ENCODE results near the gene GPR3. TPM values are rescaled to one million over a fixed set of nuclear protein-coding genes. Genes with fewer than 3 reads are reported as not detected.
"Not testable (repeated sequence)": the region's sequence is repeated elsewhere in the genome, so short reads cannot be mapped to it uniquely, and the experiment has no call there.

GPR3 gene
- total RNA-seq, 1 donor from 2014 or later, result 0.41 TPM

DNA sequence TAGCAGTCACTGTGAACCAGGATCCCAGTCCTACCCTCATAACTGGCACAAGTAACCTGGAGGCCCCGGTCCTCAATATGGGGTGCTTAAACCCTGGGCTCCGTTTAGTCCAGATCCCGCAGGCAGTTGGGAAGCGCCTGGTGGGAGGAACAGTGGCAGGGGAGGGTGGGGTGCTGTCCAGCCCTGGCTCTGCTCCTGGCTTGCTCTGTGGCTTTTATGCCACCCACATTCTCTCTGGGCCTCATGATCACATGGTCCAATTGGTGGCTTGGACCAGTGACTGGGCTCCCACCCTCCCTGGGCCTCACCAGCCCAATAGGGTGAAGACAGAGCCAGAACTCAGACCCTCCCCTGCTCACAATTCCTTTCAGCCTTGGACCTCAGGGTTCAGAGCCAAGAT is 12.2 kb upstream of the GPR3 start:
- no peak for DNase-seq

DNA sequence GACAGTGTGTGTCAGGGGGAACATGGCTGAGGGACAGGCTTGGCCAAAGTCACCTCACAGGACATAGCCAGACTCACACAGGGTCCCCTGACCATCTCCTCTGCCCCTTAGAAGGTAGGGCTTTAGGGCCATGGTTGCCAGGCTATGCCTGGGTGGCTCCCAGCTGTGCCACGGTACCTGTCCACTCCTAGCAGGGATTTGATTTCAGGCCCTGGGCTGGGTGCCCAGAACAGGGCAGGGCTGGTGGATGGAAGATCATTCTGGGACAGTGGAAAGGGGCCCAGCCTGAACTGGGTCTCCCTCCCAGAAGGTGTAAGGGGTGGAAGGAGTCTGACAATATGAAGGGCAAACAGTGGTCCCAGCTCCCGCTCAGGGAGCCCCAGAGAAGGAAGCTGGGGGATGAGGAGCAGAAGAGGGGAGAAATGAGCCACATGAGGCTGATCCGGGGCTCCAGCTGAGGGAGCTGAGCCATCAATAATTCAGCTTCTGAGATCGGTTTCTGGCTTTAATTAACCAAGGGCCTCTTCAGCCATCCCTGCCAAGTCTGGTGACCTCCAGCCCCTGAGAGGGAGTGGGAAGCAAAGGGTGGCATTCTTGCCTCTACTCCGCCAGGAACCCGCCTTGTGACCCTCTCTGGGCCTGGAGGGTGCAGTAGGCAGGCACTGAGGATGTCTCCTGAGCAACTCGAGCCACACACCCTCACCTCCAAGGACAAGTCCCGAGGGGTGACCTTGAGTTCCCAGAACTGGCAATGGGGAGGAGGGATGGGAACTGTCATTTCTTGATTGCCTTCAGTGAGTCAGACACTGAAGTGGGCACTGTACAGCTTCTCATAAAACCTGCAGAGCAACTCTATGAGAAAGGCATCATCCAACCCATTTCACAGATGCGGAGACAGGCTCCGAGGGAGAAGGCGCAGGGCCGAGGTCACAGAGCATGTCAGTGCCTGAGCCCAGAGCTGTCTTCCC is 11.4 kb upstream of the GPR3 start:
- DNase-seq, result no peak

DNA sequence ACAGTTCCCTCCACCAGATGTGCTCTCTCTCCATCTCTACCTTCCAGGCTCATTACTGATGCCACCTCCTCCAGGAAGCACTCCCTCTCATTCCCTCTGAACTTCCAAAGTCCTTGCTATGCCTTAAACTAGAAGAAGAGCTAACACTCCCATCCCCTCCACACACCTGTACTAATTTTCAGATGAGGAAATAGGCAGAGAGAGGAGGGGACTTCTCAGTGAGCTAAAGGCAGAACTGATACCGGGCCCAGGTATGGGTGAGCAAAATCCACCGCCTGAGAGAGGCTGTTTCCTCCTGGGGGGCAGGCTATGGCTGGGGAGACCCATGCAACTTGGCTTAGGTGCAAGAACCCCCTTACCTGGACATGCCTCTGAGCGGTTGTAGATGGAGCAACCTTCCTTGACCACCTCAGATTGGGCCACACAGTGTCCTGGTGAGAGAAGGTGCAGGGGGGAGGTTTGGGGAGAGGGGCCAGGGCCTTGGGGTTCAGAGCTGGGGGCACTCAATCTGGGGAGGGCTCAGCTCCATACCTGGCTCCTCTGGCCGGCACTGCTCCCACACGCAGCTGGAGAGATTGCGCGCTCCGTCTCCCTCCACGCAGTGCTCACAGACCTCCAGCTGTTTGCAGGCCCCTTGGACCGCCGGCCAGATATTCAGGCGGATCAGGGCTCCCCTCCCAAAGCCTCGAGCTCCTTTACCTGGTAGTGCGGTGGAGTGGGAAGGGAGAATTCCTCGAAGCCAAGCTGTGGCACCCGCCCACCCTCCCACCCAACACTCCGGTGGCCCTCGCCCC is 10.3 kb upstream of the GPR3 start:
- DNase-seq, result no peak

DNA sequence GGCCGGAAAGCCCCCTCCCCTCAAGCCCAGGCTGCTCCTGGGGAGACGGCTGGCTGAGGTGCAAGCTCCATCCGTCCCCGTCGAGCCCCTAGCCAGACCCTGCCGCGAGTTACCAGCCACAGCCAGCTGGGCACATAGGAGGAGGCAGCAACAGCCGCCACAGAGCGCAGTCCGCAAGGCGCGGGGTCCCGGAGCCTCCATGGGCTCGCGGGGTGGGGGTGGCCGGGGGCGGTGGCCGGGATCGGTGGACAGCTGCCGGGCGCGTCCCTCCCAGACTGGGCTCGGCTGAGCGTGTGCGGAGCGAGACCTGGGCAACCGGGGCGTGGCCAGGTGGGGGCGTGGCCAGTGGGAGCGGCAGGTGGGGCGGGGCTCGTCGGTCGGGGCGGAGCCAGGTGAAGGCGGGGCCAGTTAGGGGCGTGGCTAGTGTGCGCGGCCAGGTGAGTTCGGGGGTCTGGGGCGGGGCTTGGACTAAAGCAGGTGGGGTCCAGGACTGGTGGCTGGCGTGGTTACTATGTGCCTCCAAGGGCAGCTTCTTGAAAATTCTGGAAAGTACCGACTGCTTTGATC is 9.3 kb upstream of the GPR3 start, which contains the start of gene CD164L2:
Gene CD164L2 (minus strand): TSS at position 295 of the 567 bp plus-strand sequence. CDS start 94 bp downstream, at position 201.
- peak; percentile 34 for DNase-seq

DNA sequence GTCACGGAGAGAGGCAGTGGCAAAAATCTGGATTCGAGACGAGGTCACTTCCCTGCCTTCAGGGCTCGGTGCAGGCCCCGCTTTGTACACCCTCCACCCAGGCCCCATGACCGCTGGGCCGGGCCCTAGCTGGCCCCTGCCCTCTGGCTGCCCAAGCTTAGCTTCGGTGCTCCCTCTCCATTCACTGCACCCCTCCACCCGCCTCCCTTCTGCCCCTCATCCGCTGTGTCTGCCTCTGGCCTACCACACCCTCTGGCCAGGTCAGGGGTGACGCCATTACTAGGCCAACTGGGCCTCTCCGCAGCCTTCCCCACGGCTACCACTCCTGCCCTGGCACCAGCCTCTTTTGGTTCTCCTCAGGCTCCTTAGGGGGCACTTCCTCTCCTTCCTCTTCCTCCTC is 8.8 kb upstream of the GPR3 start:
- no peak for DNase-seq

DNA sequence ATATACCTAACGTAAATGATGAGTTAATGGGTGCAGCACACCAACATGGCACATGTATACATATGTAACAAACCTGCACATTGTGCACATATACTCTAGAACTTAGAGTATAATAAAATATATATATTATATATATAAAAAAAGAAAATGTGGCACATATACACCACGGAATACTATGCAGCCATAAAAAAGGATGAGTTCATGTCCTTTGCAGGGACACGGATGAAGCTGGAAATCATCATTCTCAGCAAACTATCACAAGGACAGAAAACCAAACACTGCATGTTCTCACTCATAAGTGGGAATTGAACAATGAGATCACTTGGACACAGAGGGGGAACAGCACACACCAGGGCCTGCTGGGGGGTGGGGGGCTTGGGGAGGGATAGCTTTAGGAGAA is 7.6 kb upstream of the GPR3 start:
- DNase-seq, result not testable (repeated sequence)

DNA sequence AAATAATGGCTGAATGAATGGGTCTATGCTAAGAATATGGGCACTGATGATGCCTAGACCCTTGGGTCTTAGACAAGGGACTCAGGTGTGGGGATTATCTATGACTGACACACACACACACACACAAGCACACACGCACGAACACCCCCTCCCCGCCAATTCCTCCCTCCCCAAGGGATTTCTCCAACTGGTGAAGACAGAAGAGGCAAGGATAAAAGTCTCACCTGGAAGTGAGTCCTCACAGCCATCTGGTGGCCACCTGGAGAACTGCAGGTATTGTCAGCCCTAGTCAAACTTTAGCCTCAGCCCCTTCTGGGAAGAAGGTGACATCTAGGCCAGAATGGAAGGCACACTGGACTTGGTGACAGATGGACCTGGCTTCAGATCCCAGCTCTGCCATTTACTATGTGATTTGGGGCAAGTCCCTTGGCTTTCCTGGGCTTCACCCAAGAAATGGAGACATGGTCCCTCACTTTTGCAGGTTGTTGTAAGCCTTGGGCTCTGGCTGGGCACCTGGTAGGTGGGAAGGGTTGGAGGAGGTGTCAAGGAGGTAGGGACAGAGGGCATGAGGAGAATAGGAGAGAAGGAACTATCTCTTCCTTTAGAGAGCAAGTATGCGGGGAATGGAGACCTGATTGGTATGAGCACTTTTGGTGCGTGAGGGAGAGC is 4.0 kb upstream of the GPR3 start:
- DNase-seq, result peak; percentile 63

DNA sequence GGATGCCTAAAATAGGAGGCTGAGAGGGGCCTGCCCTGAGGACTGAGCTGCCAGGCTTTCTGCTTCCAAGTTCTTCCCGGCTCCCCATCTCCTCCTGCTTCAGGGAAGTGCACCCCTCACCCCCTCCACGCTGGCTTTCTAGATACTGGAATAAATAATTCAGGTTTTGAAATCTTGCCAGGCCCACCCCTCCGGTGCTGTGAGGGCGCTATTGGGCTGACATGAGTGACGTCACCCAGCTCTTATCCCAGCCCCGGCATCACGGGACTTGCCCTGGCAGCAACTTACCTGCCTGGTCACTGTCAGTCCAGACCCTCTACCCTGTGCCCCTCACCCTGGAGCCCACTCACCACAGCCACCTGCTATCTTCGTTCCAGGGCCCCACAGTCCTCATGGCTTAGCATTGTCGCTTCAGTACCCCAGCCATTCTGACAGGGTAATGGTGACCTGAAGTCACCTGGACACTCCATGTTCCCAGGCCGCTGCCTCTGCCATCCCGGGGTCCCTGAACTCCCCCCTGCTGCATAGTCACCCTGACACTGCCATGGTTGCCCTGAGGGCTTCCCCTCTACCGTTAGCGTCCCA is 819 bp upstream of the GPR3 start:
- DNase-seq, result peak; percentile 65

DNA sequence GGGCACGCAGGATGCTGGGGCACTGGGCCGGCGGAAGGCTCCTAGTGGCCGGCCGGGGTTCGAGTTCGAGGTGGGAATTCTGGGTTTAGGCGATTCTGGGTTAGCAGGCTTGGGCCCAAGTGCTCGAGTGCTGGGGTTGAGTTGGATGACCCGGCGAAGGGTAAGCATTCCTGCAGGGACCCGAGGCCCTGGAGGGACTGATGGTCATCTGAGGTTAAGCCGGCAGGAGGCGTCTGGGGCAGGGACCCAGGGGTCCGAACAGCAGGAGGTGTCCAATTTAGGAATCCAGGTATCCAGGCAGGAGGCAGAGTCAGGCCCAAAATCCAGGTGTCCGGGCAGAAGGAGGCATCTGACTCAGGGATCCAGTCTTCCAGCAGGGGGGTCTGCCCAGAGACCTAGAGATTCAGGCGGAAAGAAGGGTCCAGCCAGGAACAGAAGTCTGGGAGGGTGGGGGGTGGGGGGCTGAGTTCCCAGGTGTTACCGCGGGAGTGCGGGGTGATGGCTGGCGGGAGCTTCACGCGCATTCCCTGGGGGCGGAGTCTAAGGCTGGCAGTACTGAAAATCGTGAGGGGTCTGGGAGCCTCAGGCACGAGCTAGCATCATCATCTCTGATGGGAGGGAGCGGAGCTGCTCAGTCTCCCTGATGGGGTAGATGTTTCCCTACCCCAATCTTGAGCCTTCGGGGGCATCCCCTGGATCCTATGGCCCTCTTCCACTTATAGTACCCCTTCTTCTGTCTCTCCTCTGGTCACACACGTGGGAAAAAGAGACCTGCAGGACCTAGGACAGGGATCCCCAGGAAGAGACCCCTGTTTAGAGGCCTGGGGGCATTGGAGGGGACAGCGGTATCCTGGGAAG is 585 bp downstream of the GPR3 start:
- no peak for DNase-seq

DNA sequence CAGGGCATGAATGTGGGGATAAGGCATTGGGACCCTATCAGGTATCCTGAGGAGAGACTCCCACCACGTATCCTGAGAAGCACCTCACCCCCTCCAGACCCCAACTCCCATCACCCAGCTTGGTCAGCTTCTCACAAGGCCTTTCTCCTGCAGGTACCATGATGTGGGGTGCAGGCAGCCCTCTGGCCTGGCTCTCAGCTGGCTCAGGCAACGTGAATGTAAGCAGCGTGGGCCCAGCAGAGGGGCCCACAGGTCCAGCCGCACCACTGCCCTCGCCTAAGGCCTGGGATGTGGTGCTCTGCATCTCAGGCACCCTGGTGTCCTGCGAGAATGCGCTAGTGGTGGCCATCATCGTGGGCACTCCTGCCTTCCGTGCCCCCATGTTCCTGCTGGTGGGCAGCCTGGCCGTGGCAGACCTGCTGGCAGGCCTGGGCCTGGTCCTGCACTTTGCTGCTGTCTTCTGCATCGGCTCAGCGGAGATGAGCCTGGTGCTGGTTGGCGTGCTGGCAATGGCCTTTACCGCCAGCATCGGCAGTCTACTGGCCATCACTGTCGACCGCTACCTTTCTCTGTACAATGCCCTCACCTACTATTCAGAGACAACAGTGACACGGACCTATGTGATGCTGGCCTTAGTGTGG is 1.3 kb downstream of the GPR3 start:
- DNase-seq, result no peak

DNA sequence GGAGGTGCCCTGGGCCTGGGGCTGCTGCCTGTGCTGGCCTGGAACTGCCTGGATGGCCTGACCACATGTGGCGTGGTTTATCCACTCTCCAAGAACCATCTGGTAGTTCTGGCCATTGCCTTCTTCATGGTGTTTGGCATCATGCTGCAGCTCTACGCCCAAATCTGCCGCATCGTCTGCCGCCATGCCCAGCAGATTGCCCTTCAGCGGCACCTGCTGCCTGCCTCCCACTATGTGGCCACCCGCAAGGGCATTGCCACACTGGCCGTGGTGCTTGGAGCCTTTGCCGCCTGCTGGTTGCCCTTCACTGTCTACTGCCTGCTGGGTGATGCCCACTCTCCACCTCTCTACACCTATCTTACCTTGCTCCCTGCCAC is 1.8 kb downstream of the GPR3 start:
- no peak for DNase-seq

DNA sequence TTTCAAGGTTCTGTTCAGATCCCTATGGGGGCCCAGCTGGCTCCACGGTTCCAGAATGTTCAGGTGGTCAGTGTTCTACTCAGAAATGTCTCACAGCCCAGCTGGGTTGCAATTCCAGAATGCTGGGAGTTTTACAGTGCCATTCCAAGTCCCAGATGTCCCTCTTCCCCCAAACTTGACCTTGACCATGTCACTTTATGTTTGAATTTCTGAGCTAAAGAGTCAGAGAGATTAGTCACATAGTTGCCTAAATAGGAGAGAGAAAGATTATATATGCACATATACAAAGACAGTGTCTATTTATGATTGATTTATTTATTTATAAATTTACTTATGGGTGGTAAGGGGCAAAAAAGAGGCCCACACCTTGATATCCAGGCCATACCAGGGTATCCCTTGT is 2.5 kb downstream of the GPR3 start:
- no peak for DNase-seq

DNA sequence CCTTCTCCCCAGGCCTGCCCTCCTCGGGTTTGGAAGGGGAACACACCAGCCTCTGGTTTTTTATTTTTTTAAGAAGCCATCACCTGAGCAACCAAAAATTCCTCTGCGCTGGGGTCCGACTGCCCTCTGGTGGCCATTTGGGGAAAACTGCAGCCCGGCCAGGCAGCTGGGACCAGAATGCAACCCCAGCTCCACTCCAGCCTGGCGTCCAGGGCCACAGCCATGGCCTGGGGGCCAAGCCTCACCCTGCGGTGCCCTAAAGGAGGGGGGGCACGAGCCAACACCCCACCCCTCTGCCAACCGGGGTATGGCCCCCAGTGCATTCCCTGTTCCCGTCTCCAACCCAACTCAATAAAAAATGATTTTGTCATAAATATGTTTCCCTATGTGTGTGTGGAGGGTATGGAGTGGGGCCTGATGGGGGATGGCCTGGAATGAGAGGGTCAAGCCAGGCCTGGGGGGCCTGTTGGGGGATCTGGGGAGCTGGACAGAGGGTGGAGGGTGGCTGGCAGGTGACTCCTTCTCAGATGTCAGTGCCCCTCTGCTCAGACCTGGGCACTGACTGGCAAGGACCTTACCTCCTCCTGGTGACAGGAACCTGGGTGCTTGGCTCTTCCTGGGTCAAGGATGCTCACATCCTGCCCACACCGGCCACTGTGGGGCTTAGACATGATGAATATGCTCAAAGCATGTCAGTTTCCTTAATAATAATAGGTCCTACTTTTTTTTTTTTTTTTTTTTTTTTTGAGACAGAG is 3.2 kb downstream of the GPR3 start:
- peak; percentile 88 for DNase-seq

DNA sequence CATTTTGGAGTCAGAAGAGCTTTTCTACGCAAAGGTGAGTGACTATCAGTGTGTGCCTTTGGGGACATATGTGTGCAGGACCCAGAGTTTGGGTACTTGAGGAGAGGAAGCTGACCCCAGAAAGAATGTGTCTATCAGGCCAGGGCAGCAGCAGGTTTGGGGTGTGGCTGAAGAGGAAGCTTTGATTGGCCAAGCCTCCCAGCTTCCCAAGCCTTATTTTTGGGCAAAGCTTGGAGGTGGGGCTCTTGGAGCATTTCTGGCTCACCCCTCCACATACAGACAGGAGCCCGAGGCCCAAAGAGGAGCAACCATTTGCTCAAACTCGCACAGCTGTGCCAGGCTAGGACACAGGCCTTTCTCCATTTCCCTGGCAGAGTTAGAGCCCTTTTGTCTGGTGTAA is 4.7 kb downstream of the GPR3 start:
- peak; percentile 47 for DNase-seq

DNA sequence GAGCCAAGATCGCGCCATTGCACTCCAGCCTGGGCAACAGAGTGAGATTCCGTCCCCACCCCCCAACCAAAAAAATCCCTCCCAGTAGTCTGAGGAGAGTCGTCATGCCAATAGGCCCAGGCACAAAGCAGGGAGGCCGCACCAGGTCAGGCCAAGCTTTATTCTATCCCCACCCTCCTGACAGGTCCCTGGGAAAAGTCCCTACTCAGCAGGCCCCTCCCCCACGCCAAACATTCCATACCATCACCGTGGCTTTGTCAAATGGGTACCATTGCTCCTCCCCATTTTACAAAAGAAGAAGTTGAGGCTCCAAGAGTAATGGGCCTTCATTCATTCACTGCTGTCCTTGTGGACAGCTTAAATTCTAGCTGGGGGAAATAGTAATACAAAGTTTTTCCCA is 5.3 kb downstream of the GPR3 start:
- DNase-seq, result no peak

DNA sequence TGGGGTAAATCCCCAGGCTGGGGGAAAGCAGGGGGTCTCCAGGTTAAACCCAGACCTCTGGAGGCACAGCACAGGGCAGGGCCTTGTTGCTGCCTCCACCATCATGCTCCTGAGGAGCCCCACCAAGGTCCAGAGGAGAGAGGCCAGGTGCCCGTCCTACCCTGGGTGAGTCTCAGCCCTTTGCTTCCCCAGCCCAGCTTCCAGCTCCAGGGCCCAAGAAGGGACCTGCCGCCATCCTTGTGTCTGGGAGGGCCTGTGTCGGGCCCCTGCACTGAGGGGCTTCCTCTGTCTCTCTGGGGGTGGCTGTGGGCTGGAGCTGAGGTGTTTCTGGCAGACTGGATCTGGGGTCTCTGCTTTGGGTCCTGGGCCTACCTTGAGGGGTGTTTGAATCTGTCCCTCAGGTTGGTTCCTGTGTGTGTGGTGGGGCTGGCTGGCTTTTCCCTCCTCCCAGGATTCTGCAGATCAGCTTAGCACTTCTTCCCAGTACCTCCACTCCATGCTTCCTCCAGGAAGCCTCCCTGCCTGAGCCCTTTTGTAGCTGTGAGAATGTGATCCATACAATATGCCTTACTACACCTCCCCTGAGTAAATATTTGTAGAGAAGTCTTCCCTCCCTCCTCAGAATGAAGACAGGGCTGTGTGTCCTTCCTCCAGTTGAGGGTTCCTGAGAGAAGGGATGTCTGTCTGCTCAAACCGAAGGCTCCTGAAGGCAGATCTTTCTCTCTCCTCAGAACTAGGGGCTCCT is 6.2 kb downstream of the GPR3 start:
- DNase-seq, result no peak

DNA sequence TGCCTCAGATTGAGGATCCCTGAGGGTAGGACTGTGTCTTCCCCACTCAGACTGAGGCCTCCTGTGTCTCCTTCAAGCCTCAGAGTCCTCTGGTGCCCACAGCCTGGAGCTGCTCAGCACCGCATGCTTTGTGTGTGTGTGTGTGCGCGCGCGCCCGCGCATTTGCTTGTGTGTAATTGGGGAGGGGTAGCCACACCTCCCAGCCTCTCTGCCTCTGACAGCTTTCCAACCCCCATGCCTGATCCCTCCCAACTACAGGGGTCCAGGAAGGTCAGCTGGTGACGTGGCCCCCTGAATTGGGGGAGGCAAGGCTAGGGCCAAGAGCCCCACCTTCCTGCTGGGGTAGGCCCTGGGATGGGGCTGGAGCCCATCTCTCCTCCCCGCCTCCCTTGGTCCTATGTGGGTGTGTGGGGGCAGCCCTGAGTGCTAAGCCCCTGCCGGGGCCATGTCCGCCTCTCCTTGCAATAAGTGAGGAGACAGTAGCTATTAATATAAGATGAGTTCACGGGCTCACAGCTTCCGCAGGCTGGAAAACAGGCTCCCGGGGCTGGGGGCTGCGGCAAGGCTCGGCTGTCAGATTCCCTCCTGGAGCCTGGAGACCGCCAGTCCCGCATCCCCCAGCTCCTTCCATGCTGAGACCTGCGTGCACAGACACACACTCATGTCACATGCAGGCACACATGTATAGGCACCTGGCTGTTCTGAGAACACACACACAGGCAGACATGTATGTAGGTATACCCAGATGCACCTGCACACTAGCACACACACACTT is 7.0 kb downstream of the GPR3 start:
- DNase-seq, result peak; percentile 64

All from tongue (tissue), 2 donors.